ENCODE measurements around the gene GOLGA1. TPM values are rescaled to one million over a fixed set of nuclear protein-coding genes. Genes with fewer than 3 reads are reported as not detected.
"Not testable (repeated sequence)": the region's sequence is repeated elsewhere in the genome, so short reads cannot be mapped to it uniquely, and the experiment has no call there.

The GOLGA1 gene
- total and polyA plus RNA-seq, 2 of the 13 experiments (the other 11 are each of a cell fraction or from before 2014, with no cell fraction given) = 12.7 to 15.9 TPM

GRCh38 chr9:124965775-124966568 lies 25.1 kb upstream of the GOLGA1 start:
- H3K36me3 ChIP-seq (replicated peaks in 1 of 2; ENCODE audit: control insufficient read depth in 1 of 2, insufficient read depth in 2 of 2, low read length in 2 of 2); ATAC-seq; H3K79me2 ChIP-seq (ENCODE audit: insufficient read depth, low read length); intact Hi-C loops (cut with micrococcal nuclease; ENCODE audit: unreplicated experiment); in situ Hi-C loops (cut with HindIII; ENCODE audit: extremely low pct_ligation_motif_present, low pct_unique_long_range_greater_than_20kb); FAIRE-seq; H3K4me1 ChIP-seq (ENCODE audit: insufficient read depth, low read length); POLR2A ChIA-PET; H3K9me3 ChIP-seq (ENCODE audit: low read length); H2AFZ ChIP-seq (ENCODE audit: low read length); H3K27ac ChIP-seq (ENCODE audit: extremely low read length, insufficient read depth, low read length); BruUV-seq (replicated peaks); H3K9ac ChIP-seq (ENCODE audit: insufficient read depth, low read depth, low read length); H4K20me1 ChIP-seq (ENCODE audit: insufficient read depth, low read length); CTCF ChIA-PET (ENCODE audit: low intra/inter-chr PET ratio, low total read pairs); H3K4me3 ChIP-seq (replicated peaks in 1 of 3; ENCODE audit: insufficient read depth in 1 of 3, low read depth in 2 of 3, low read length in 3 of 3); H3K4me2 ChIP-seq (ENCODE audit: low read depth, low read length); DNase-seq (ENCODE audit: low spot score); H3K27me3 ChIP-seq (ENCODE audit: control insufficient read depth in 1 of 2, insufficient read depth in 2 of 2, low read length in 2 of 2); TF ChIP-seq ATF7 (CRISPR knock-in tag; IDR thresholded peaks at IDR 0.05): not testable (repeated sequence)
- 98% methylated on average over 5 of the region's 5 CpGs for WGBS (ENCODE audit: low lambda C conversion rate)
- TF ChIP-seq ATF4 (CRISPR knock-in tag; IDR thresholded peaks at IDR 0.05) = peak in 1 of 2 experiments; percentile 58; a peak in 2 of 4 replicates
- peak; percentile 71 for TF ChIP-seq ATF7 (IDR thresholded peaks at IDR 0.05)

DNA sequence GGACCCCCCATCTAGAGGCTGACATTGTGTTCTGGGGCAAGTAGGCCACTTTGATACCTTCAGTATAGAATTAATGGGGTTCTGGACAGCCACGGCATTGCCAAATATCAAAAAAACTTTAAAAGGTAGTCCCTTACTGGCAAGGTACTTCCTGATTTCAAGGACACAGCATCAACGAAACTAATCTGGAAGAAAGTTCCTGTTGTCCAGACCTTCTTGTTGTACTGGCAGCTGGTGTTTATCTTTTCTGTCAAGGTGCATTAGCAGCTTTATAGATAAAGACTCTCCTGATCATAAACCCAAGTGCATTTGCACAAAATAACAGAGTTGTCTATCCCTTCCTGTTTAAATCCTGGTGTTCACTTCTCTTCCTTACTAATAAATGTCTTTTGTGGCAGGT lies 23.7 kb upstream of the GOLGA1 start:
- no peaks in the 10 kb centered on the region for H3K4me1 ChIP-seq (ENCODE audit: insufficient read depth, low read length)
- H3K27me3 ChIP-seq (ENCODE audit: control insufficient read depth in 1 of 2, insufficient read depth in 2 of 2, low read length in 2 of 2) = no peaks in the 10 kb centered on the region
- CTCF ChIA-PET (ENCODE audit: low intra/inter-chr PET ratio, low total read pairs) = no interaction called here
- in situ Hi-C loops (cut with HindIII; ENCODE audit: extremely low pct_ligation_motif_present, low pct_unique_long_range_greater_than_20kb) = no loop called here
- no peaks in the 10 kb centered on the region for H4K20me1 ChIP-seq (ENCODE audit: insufficient read depth, low read length)
- no peaks in the 10 kb centered on the region for H3K79me2 ChIP-seq (ENCODE audit: insufficient read depth, low read length)
- no peak overlapping the region for H3K27ac ChIP-seq (ENCODE audit: extremely low read length, insufficient read depth, low read length)
- H3K4me3 ChIP-seq (replicated peaks in 1 of 3; ENCODE audit: insufficient read depth in 1 of 3, low read depth in 2 of 3, low read length in 3 of 3) = no peak overlapping the region
- no peak overlapping the region for H3K4me2 ChIP-seq (ENCODE audit: low read depth, low read length)
- WGBS (ENCODE audit: low lambda C conversion rate) = 100% methylated on average over 2 of the region's 2 CpGs
- ATAC-seq (no peak), DNase-seq (ENCODE audit: low spot score) (no peak), FAIRE-seq (no peak)
- no peaks in the 10 kb centered on the region for H3K9me3 ChIP-seq (ENCODE audit: low read length)
- POLR2A ChIA-PET = no interaction called here
- intact Hi-C loops (cut with micrococcal nuclease; ENCODE audit: unreplicated experiment) = no loop called here
- H2AFZ ChIP-seq (ENCODE audit: low read length) = no peak overlapping the region
- no TSS peak for BruUV-seq (replicated peaks)
- H3K9ac ChIP-seq (ENCODE audit: insufficient read depth, low read depth, low read length) = no peak overlapping the region
- H3K36me3 ChIP-seq (replicated peaks in 1 of 2; ENCODE audit: control insufficient read depth in 1 of 2, insufficient read depth in 2 of 2, low read length in 2 of 2) = peaks cover 2 to 3% of the 10 kb centered on the region in 2 experiments; a peak in 2 of 5 replicates
- TF ChIP-seq, protein P1, sequence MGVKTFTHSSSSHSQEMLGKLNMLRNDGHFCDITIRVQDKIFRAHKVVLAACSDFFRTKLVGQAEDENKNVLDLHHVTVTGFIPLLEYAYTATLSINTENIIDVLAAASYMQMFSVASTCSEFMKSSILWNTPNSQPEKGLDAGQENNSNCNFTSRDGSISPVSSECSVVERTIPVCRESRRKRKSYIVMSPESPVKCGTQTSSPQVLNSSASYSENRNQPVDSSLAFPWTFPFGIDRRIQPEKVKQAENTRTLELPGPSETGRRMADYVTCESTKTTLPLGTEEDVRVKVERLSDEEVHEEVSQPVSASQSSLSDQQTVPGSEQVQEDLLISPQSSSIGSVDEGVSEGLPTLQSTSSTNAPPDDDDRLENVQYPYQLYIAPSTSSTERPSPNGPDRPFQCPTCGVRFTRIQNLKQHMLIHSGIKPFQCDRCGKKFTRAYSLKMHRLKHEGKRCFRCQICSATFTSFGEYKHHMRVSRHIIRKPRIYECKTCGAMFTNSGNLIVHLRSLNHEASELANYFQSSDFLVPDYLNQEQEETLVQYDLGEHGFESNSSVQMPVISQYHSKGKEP (CRISPR knock-in tag; IDR thresholded peaks at IDR 0.05) = no peak
- TF ChIP-seq ZNF772 (CRISPR knock-in tag; IDR thresholded peaks at IDR 0.05) (no peak), MAFK (conservative IDR thresholded peaks at IDR 0.05 in 1 of 2, IDR thresholded peaks at IDR 0.05 in 1 of 2; ENCODE audit: low read length in 2 of 2) (no peak), ZNF512B (CRISPR knock-in tag; IDR thresholded peaks at IDR 0.05; ENCODE audit: borderline replicate concordance) (no peak), PHF8 (CRISPR knock-in tag; IDR thresholded peaks at IDR 0.05) (no peak), ZNF749 (CRISPR knock-in tag; IDR thresholded peaks at IDR 0.05; ENCODE audit: borderline replicate concordance) (no peak), ZFYVE20 (CRISPR knock-in tag; IDR thresholded peaks at IDR 0.05; ENCODE audit: borderline replicate concordance, low read depth) (no peak), ZFP90 (CRISPR knock-in tag; IDR thresholded peaks at IDR 0.05; ENCODE audit: borderline replicate concordance) (no peak)

Measured in HepG2 (cell line).